Astrocyte of the cerebellum (primary cell): ENCODE measurements around the gene MAP2K7.

Source experiments
- DNase-seq: peaks from one replicate; pipeline ENCODE4 v3.0.0-alpha.2; 2011; ENCODE audit warnings: low read depth
- H3K4me3 ChIP-seq: 2 replicates; pipeline ENCODE4 v1.5.1; 2011; ENCODE audit warnings: mild to moderate bottlenecking, low read depth, low read length, moderate library complexity
- in situ Hi-C: cut with HindIII; loops from 2 replicates; pipeline ENCODE4 v1.10.0; 2017; ENCODE audit warnings: low sequenced_read_pairs
- TF ChIP-seq, protein P1 (sequence below): IDR thresholded peaks from 2 replicates; pipeline ENCODE4 v1.5.1; 2012; ENCODE audit warnings: low read length, low read depth, moderate library complexity, mild to moderate bottlenecking; ENCODE audit errors: missing control alignments

The MAP2K7 gene

DNA sequence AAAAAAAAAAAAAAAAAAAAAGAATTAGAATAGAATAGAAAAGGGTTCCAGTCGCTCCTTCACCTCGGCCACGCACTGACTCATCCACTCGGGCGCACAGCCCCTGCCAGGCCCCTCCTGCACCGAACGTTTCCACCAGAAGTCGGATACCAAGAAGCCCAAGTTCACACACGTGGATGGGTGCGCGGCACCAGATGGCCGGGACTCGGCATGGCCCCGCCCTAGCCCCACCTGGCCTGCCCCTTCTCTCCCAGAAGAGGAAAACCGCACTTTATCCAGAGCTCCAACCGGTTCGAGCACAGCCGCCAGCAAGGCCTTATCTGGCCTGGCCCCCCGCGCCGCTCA, 35.4 kb upstream of the MAP2K7 start:
- DNase-seq: no peak
- H3K4me3 ChIP-seq: no peak overlapping the region
- in situ Hi-C loops: no loop called here
- TF ChIP-seq, protein P1, sequence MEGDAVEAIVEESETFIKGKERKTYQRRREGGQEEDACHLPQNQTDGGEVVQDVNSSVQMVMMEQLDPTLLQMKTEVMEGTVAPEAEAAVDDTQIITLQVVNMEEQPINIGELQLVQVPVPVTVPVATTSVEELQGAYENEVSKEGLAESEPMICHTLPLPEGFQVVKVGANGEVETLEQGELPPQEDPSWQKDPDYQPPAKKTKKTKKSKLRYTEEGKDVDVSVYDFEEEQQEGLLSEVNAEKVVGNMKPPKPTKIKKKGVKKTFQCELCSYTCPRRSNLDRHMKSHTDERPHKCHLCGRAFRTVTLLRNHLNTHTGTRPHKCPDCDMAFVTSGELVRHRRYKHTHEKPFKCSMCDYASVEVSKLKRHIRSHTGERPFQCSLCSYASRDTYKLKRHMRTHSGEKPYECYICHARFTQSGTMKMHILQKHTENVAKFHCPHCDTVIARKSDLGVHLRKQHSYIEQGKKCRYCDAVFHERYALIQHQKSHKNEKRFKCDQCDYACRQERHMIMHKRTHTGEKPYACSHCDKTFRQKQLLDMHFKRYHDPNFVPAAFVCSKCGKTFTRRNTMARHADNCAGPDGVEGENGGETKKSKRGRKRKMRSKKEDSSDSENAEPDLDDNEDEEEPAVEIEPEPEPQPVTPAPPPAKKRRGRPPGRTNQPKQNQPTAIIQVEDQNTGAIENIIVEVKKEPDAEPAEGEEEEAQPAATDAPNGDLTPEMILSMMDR: no peak

DNA sequence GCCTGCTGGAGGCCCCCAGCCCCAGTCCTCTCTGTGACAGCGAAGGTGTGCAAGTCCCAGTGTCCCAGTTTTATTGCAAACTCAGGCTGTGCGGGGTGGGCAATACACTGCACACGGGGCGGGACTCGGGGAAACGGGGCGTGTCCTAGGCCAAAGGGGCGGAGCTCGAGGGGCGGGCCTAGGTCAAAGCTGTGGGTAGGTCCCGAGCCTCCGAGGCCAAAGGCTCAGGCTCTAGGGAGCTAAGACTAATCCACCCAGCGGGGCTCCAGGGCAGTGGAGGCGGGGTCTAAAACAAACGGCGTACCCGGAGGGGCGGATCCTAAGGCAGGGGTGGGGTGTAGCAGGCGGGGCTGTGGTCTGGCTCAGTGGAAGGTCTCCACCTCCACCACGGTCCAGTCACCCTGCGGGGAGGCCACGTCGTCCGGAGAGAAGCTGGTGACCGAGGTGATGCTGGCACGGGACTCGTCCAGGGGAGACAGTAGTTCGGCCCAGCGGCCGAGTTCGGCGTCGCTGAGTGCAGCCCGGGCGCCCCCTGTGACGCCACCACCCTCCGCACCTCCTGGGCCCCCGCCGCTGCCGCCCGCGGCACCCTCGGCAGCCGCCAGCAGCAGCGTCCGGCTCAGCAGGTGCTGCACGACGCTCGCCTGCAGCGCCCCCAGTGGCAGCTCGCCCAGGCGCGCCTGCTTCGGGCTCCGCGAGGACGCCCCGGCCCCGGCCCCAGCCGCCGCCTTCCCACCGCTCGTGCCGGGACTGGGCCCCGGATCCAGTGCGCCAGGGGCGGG, 34.8 kb upstream of the MAP2K7 start:
- H3K4me3 ChIP-seq: peak overlapping the region; percentile 19
- TF ChIP-seq, protein P1: peak; percentile 41
- in situ Hi-C loops: no loop called here
- DNase-seq: no peak

DNA sequence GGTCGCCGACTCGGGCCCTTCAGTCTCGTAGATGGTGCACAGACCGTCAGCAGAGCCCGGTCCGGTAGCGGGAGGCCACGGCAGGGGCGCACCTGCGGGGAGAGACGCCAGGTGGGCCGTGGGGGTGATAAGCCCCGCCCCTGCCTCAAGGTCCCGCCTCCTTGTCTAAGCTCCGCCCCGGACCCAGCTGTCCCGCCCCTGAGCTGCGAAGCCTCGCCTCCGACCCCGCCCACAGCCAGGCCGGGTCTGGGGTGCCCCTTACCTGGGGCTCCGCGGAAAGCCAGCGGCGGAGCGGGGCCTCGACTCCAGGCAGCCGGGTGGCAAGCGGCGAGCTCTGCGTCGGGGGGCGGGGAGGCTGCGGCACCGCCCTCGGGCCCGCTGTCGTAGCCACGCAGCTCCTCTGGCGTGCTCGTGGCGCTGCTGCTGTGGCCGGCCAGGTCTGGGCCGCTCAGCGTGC, 34.2 kb upstream of the MAP2K7 start:
- TF ChIP-seq, protein P1: no peak
- peak overlapping the region; percentile 19 for H3K4me3 ChIP-seq
- DNase-seq: no peak
- in situ Hi-C loops: no loop called here

DNA sequence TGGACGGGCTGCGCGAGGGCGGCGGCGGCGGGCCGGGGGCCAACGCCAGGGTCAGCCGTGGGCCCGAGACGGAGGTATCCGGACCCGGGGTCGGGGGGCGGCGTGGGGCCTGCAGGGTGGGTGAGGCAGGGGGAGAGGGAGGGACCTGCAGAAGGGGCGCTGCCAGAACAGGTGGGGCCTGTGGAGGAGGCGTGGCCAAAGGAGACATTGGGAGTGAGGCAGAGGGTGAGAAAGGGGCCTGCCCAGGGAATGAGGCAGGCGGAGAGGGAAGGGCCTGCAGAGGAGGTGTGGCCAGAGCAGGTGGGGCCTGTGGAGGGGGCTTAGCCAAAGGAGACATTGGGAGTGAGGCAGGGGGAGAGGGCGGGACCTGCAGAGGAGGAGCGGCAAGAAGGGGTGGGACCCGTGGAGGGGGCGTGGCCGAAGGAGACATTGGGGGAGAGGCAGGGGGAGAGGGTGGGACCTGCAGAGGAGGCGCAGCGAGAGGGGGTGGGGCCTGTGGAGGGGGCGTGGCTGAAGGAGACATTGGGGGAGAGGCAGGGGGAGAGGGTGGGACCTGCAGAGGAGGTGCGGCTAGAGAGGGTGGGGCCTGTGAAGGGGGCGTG, 33.7 kb upstream of the MAP2K7 start:
- H3K4me3 ChIP-seq: peak overlapping the region; percentile 19
- in situ Hi-C loops: no loop called here
- TF ChIP-seq, protein P1: no peak
- no peak for DNase-seq

DNA sequence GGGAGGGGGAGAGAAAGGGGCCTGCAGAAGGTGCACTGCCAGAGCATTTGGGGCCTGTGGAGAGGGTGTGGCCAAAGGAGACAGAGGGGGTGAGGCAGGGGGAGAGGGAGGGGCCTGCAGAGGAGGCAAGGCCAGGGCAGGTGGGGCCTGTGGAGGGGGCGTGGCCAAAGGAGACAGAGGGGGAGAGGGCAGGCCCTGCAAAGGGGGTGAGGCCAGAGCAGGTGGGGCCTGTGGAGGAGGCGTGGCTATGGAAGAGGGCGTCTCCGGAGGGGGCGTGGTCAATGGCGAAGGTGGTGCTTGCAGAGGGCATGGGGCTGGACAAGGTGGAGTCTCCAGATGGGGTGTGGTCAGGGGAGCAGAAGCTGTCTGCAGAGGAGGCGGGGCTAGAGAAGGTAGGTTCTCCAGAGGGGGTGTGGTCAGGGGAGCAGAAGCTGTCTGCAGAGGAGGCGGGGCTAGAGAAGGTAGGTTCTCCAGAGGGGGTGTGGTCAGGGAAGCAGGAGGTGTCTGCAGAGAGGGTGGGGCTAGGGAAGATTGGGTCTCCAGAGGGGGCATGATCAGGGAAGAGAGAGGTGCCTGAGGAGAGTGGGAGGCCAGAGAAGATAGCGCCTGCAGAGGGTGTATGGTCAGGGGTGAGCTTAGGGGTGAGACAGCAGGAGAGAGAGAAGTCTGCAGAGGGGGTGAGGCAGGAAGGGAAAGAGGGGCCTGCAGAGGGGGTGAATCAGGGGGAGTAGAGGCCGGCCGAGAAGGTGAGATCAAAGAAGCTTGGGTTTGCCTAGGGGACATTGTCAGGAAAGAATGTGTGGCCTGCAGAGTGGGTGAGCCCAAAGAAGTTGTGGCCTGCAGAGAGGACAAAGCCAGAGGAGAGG, 32.9 kb upstream of the MAP2K7 start:
- no peak overlapping the region for H3K4me3 ChIP-seq
- in situ Hi-C loops: no loop called here
- TF ChIP-seq, protein P1: no peak
- no peak for DNase-seq

DNA sequence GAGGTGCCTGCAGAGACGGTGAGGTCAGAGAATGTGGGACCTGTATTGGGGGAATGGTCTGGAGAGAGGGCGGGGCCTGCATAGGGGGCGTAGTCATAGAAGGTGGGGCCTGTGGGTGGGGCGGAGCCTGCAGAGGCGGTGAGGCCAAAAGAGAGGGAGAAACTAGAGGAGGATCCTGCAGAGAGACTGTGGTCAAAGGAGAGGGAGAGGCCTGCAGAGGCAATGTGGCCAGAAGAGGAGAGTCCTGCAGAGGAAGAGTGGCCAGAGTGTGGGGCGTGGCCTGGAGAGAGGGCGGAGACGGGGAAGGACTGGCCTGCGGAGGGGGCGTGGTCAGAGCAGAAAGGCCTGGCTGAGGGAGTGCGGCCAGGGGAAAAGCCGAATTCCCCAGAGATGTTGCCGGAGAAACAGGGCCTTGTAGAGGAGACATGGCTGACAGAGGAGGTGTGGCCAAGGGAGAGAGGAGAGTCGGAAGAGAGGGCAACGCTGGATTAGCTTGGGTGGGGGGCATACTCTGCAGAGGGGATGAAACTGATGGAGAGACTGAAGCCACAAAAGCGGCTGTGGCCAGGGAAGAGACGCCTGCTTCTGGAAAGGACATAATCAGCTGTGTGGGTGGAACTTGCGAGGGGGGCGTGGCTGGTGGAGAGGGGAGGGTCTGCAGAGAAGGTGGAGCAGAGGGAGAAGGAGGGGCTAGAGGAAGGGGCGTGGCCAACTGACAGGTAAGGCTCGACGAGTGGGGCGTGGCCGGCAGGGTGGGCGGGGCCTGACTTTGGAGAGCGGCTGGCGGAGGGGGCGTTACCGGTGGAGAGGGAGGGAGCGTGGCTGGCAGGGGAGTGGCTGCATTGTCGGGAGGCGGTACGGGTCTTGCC, 32.0 kb upstream of the MAP2K7 start:
- DNase-seq: peak; percentile 72
- H3K4me3 ChIP-seq: peak overlapping the region; percentile 18
- in situ Hi-C loops: no loop called here
- TF ChIP-seq, protein P1: no peak
